ENCODE results near the gene KIF11. TPM values are rescaled to one million over a fixed set of nuclear protein-coding genes. Genes with fewer than 3 reads are reported as not detected.

The KIF11 gene
- total RNA-seq, 1 donor, result 4.0 TPM

DNA sequence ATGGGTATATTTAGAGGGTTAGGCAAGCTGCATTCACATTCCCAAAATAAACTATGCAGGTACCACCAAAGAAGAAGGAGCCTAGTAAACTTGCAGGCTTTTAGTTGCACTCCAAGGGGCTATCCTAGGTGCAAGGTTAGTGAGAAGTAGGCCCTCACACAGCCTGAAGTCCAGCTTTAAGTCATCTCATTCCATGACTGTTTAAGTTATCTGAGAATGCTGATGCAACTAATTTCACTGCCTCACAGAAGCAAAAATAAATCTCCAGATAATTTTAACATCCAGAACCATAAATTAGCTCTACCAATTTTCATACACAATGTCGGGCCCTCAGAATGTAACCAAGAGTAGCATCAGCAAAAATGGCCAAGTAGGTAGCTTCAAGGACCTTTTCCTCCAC, 62.5 kb downstream of the KIF11 start:
- Histone ChIP-seq H3K4me3 (ENCODE audit: insufficient read depth, low read length) (no peak overlapping the region), H3K27ac (ENCODE audit: low read depth, low read length) (no peak overlapping the region), H3K9me3 (ENCODE audit: low read depth, low read length) (no peaks in the 10 kb centered on the region), H3K4me1 (ENCODE audit: insufficient read depth, low read length) (no peaks in the 10 kb centered on the region), H2AFZ (ENCODE audit: low read length) (peak overlapping the region; percentile 40), H4K20me1 (ENCODE audit: insufficient read depth, low read length) (no peaks in the 10 kb centered on the region), H3K79me2 (ENCODE audit: insufficient read depth, low read length) (no peaks in the 10 kb centered on the region), H3K4me2 (ENCODE audit: insufficient read depth, low read length) (no peak overlapping the region), H3K36me3 (ENCODE audit: insufficient read depth, low read length) (peaks cover 10% of the 10 kb centered on the region), H3K27me3 (ENCODE audit: insufficient read depth, low read length) (no peaks in the 10 kb centered on the region)
- TF ChIP-seq, protein P1, sequence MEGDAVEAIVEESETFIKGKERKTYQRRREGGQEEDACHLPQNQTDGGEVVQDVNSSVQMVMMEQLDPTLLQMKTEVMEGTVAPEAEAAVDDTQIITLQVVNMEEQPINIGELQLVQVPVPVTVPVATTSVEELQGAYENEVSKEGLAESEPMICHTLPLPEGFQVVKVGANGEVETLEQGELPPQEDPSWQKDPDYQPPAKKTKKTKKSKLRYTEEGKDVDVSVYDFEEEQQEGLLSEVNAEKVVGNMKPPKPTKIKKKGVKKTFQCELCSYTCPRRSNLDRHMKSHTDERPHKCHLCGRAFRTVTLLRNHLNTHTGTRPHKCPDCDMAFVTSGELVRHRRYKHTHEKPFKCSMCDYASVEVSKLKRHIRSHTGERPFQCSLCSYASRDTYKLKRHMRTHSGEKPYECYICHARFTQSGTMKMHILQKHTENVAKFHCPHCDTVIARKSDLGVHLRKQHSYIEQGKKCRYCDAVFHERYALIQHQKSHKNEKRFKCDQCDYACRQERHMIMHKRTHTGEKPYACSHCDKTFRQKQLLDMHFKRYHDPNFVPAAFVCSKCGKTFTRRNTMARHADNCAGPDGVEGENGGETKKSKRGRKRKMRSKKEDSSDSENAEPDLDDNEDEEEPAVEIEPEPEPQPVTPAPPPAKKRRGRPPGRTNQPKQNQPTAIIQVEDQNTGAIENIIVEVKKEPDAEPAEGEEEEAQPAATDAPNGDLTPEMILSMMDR (IDR thresholded peaks at IDR 0.05; ENCODE audit: extremely low read depth, low read depth, low read length), result no peak
- no peak for DNase-seq (ENCODE audit: insufficient read length, low spot score, missing footprints)

DNA sequence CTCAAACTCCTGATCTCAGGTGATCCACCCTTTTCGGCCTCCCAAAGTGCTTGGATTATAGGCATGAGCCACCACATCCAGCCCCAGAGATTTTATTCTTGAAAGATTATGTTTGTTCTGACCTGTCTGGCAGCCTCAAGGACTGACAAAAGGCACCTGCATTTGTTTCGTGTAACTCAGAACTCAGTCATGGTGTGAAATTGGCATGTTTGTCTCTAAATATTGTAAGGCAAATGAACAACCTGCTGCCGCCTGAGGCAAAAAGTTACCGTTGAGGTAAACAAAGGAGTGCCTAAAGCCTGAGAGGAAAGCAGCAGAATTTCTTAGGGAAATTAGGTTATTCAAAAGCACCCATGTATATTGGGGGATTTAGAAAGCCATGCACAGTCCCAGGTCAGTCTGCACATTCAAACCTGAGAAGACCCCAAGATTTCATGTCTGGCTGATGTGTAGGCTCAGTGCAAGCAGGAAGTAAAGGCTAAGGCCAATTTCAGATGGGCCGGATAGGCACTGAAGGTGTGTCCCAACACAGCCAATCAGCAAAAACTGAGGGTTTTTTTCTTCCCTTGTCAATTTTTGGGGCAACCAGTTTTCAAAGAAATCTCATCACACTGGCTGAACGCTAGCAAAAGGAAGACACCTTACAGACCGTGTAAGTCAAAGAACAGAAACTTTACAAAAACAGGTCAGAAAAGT, 63.5 kb downstream of the KIF11 start:
- Histone ChIP-seq H3K4me2 (ENCODE audit: insufficient read depth, low read length) (no peak overlapping the region), H3K4me3 (ENCODE audit: insufficient read depth, low read length) (no peak overlapping the region), H3K27ac (ENCODE audit: low read depth, low read length) (no peak overlapping the region), H3K36me3 (ENCODE audit: insufficient read depth, low read length) (peaks cover 10% of the 10 kb centered on the region), H3K27me3 (ENCODE audit: insufficient read depth, low read length) (no peaks in the 10 kb centered on the region), H3K79me2 (ENCODE audit: insufficient read depth, low read length) (no peaks in the 10 kb centered on the region), H4K20me1 (ENCODE audit: insufficient read depth, low read length) (no peaks in the 10 kb centered on the region), H2AFZ (ENCODE audit: low read length) (no peak overlapping the region), H3K9me3 (ENCODE audit: low read depth, low read length) (no peaks in the 10 kb centered on the region), H3K4me1 (ENCODE audit: insufficient read depth, low read length) (no peaks in the 10 kb centered on the region)
- TF ChIP-seq, protein P1 (IDR thresholded peaks at IDR 0.05; ENCODE audit: extremely low read depth, low read depth, low read length), result no peak
- DNase-seq (ENCODE audit: insufficient read length, low spot score, missing footprints), result no peak

DNA sequence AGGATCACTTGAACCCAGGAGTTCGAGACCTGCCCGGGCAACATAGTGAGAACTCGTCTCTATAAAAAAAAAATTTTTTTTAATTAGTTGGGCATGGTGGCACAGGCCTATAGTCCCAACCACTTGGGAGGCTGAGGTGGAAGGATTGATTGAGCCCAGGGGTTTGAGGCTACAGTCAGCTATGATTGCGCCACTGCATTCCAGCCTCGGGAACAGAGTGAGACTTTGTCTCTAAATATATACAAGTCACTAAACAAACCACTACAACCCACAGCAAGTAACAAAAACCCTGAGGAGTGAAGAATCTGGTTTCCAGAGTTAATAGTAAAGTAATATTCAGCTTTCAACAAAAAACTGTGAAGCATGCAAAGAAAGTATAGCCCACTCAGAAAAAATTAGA, 64.1 kb downstream of the KIF11 start:
- Histone ChIP-seq H3K9me3 (ENCODE audit: low read depth, low read length) (no peaks in the 10 kb centered on the region), H3K4me3 (ENCODE audit: insufficient read depth, low read length) (no peak overlapping the region), H2AFZ (ENCODE audit: low read length) (no peak overlapping the region), H3K79me2 (ENCODE audit: insufficient read depth, low read length) (no peaks in the 10 kb centered on the region), H3K27me3 (ENCODE audit: insufficient read depth, low read length) (no peaks in the 10 kb centered on the region), H3K27ac (ENCODE audit: low read depth, low read length) (no peak overlapping the region), H3K36me3 (ENCODE audit: insufficient read depth, low read length) (peaks cover 10% of the 10 kb centered on the region), H3K4me1 (ENCODE audit: insufficient read depth, low read length) (no peaks in the 10 kb centered on the region), H3K4me2 (ENCODE audit: insufficient read depth, low read length) (no peak overlapping the region), H4K20me1 (ENCODE audit: insufficient read depth, low read length) (no peaks in the 10 kb centered on the region)
- no peak for DNase-seq (ENCODE audit: insufficient read length, low spot score, missing footprints)
- TF ChIP-seq, protein P1 (IDR thresholded peaks at IDR 0.05; ENCODE audit: extremely low read depth, low read depth, low read length), result no peak

DNA sequence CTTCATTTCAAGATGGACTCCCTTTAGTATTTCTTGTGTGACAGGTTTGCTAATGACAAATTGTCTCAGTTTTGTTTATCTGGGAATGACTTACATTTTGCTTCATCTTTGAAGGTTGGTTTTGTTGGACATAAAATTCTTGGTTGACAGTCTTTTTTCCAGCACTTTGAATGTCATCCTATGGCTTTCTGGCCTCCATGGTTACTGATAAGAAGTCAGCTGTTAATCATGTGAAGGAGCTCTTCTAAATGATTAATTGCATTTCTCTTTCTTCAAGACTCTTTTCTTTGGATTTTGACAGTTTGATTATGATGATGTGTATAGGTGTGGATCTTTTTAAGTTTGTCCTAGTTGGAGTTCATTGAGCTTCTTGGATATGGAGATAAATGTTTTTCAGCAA, 69.9 kb downstream of the KIF11 start:
- DNase-seq (ENCODE audit: insufficient read length, low spot score, missing footprints), result no peak
- no peak overlapping the region for H3K4me3 ChIP-seq (ENCODE audit: insufficient read depth, low read length)
- no peaks in the 10 kb centered on the region for H3K9me3 ChIP-seq (ENCODE audit: low read depth, low read length)
- no peak overlapping the region for H3K4me2 ChIP-seq (ENCODE audit: insufficient read depth, low read length)
- no peak overlapping the region for H3K27ac ChIP-seq (ENCODE audit: low read depth, low read length)
- no peaks in the 10 kb centered on the region for H4K20me1 ChIP-seq (ENCODE audit: insufficient read depth, low read length)
- no peak overlapping the region for H2AFZ ChIP-seq (ENCODE audit: low read length)
- TF ChIP-seq, protein P1 (IDR thresholded peaks at IDR 0.05; ENCODE audit: extremely low read depth, low read depth, low read length), result no peak
- no peaks in the 10 kb centered on the region for H3K36me3 ChIP-seq (ENCODE audit: insufficient read depth, low read length)
- H3K4me1 ChIP-seq (ENCODE audit: insufficient read depth, low read length), result no peaks in the 10 kb centered on the region
- no peaks in the 10 kb centered on the region for H3K27me3 ChIP-seq (ENCODE audit: insufficient read depth, low read length)
- H3K79me2 ChIP-seq (ENCODE audit: insufficient read depth, low read length), result no peaks in the 10 kb centered on the region

Measured in osteoblast (primary cell).